Measurements from ENCODE around the gene COL23A1. TPM values are rescaled to one million over a fixed set of nuclear protein-coding genes. Genes with fewer than 3 reads are reported as not detected.

COL23A1 gene
- total and polyA plus RNA-seq, 2 of the 8 experiments (the other 6 are each of a cell fraction or from before 2014, with no cell fraction given): 3.1 to 4.7 TPM

- no peak for TF ChIP-seq CTCF (IDR thresholded peaks at IDR 0.05; ENCODE audit: control extremely low read depth in 1 of 3, insufficient read depth in 1 of 3, low read depth in 1 of 3, low read length in 3 of 3)
Observed at GRCh38 chr5:178432421-178433272, 157.5 kb downstream of the COL23A1 start (continued).

Data from H1 (cell line).